Thyroid gland (tissue), 4 donors: Measurements from ENCODE around the gene MUC13. TPM values are rescaled to one million over a fixed set of nuclear protein-coding genes. Genes with fewer than 3 reads are reported as not detected.

ENCODE experiments used
- DNase-seq, 2 donors: peaks; one replicate each; pipeline ENCODE4 v3.0.0-alpha.2; 2019
- H3K27ac ChIP-seq, 3 donors: fragments of 200-600 bp; sonication (generic); 1 replicate in 2 of 3; 2 replicates in 1 of 3; pipeline ENCODE4 v1.5.1; 2016 to 2019; ENCODE audit warnings: mild to moderate bottlenecking in 1 of 3, moderate library complexity in 1 of 3
- H3K27me3 ChIP-seq: fragments of 200-600 bp; sonication (generic); one replicate; pipeline ENCODE4 v1.5.1; 2019
- H3K36me3 ChIP-seq, 2 donors: fragments of 200-600 bp; sonication (generic); one replicate each; pipeline ENCODE4 v1.5.1; 2016 to 2019
- H3K4me1 ChIP-seq, 2 donors: fragments of 200-600 bp; sonication (generic); one replicate each; pipeline ENCODE4 v1.5.1; 2017 to 2019
- H3K4me3 ChIP-seq, 3 donors: fragments of 200-600 bp; sonication (generic); replicated peaks in 1 of 3; 1 replicate in 2 of 3; 2 replicates in 1 of 3; pipeline ENCODE4 v1.5.1; 2016; ENCODE audit warnings: mild to moderate bottlenecking in 1 of 3
- H3K9me3 ChIP-seq: fragments of 200-600 bp; sonication (generic); one replicate; pipeline ENCODE4 v1.5.1; 2017
- CTCF ChIP-seq, 6 experiments: fragments of 200-600 bp in 3 of 6; fragments of 450-650 bp in 3 of 6; sonication (generic) in 3 of 6; IDR thresholded peaks; one replicate each; pipeline ENCODE4 v1.5.1; 2016 to 2019; ENCODE audit warnings: antibody characterized with exemption in 6 of 6, mild to moderate bottlenecking in 2 of 6, inconsistent platforms in 1 of 6, moderate library complexity in 1 of 6
- POLR2A ChIP-seq, 2 donors: fragments of 450-650 bp; IDR thresholded peaks; one replicate each; pipeline ENCODE4 v1.6.1; 2017; ENCODE audit warnings: antibody characterized with exemption in 2 of 2, mild to moderate bottlenecking in 2 of 2, moderate library complexity in 1 of 2
- WGBS, 2 donors: methylation state at CpG; one replicate each; pipeline ENCODE4 v1.1.5; 2017; 5-methylcytosine and 5-hydroxymethylcytosine counted together
- intact Hi-C: fragments of 100-400 bp; cut with DNase I; formaldehyde crosslinking; loops from one replicate; pipeline ENCODE4 v1.15.1; 2023
- total RNA-seq, 4 donors: library from RNA; depleted of rRNA; stranded (reverse); fragments of >200 nt; gene quantifications; one replicate each; pipeline ENCODE4 v1.2.3, GENCODE V29; 2016

The MUC13 gene
- total RNA-seq, 4 donors from 2014 or later: not detected

- Histone ChIP-seq H3K27me3 (no peaks in the 10 kb centered on the region), H3K27ac (no peak overlapping the region), H3K9me3 (no peaks in the 10 kb centered on the region), H3K36me3 (no peaks in the 10 kb centered on the region), H3K4me1 (no peaks in the 10 kb centered on the region), H3K4me3 (no peak overlapping the region)
- no peak for DNase-seq
- intact Hi-C loops: no loop called here
- TF ChIP-seq CTCF (IDR thresholded peaks at IDR 0.05) (no peak), POLR2A (IDR thresholded peaks at IDR 0.05) (no peak)
- 94 to 98% methylated on average over 3 of the region's 3 CpGs for WGBS, 2 donors
Measured at GRCh38 chr3:124915254-124915653, 19.3 kb downstream of the MUC13 start.

GRCh38 chr3:124907957-124908356 is 26.6 kb downstream of the MUC13 start:
- Histone ChIP-seq H3K27ac (no peak overlapping the region), H3K9me3 (no peaks in the 10 kb centered on the region), H3K36me3 (no peaks in the 10 kb centered on the region), H3K4me3 (no peak overlapping the region), H3K4me1 (no peaks in the 10 kb centered on the region), H3K27me3 (no peaks in the 10 kb centered on the region)
- intact Hi-C loops: no loop called here
- WGBS, 2 donors: 79 to 80% methylated on average over 9 of the region's 9 CpGs
- no peak for DNase-seq
- TF ChIP-seq CTCF (IDR thresholded peaks at IDR 0.05) (no peak), POLR2A (IDR thresholded peaks at IDR 0.05) (no peak)

GRCh38 chr3:124904835-124905492 is 29.6 kb downstream of the MUC13 start:
- Histone ChIP-seq H3K9me3 (no peaks in the 10 kb centered on the region), H3K27ac (no peak overlapping the region), H3K36me3 (no peaks in the 10 kb centered on the region), H3K4me1 (no peaks in the 10 kb centered on the region), H3K4me3 (no peak overlapping the region), H3K27me3 (no peaks in the 10 kb centered on the region)
- 86 to 92% methylated on average over 6 of the region's 6 CpGs for WGBS, 2 donors
- intact Hi-C loops: no loop called here
- TF ChIP-seq CTCF (IDR thresholded peaks at IDR 0.05) (no peak), POLR2A (IDR thresholded peaks at IDR 0.05) (no peak)
- no peak for DNase-seq

GRCh38 chr3:124903896-124904834 is 30.4 kb downstream of the MUC13 start:
- WGBS, 2 donors: 75 to 77% methylated on average over 1 of the region's 1 CpG
- Histone ChIP-seq H3K9me3 (no peaks in the 10 kb centered on the region), H3K27ac (no peak overlapping the region), H3K27me3 (no peaks in the 10 kb centered on the region), H3K4me1 (no peaks in the 10 kb centered on the region), H3K4me3 (no peak overlapping the region), H3K36me3 (no peaks in the 10 kb centered on the region)
- TF ChIP-seq CTCF (IDR thresholded peaks at IDR 0.05) (no peak), POLR2A (IDR thresholded peaks at IDR 0.05) (no peak)
- intact Hi-C loops: loop anchor here (2.0 kb wide), 1 partner anchor 143 kb away; no protein-coding TSS in a partner anchor
- no peak for DNase-seq
